Left lobe of liver (tissue), 2 donors: Measurements from ENCODE around the gene CREB1. TPM values are rescaled to one million over a fixed set of nuclear protein-coding genes. Genes with fewer than 3 reads are reported as not detected.
"Not testable (repeated sequence)": the region's sequence is repeated elsewhere in the genome, so short reads cannot be mapped to it uniquely, and the experiment has no call there.

ENCODE experiments used
- ATAC-seq: fragments of 200-7000 bp; cut with Tn5 transposase; one replicate; pipeline ENCODE4 v1.9.1; 2020; ENCODE audit warnings: mild to moderate bottlenecking, moderate library complexity
- DNase-seq: peaks from one replicate; pipeline ENCODE4 v3.0.0-alpha.2; 2020; ENCODE audit warnings: low spot score
- total RNA-seq: library from RNA; stranded (reverse); gene quantifications from one replicate; pipeline ENCODE4 v1.2.1, GENCODE V29; 2021
- donor health status: DM: no; HTN: no; CAD: no; lungs with moderate emphysema.
- donor health status: DM: no; HTN: yes; CAD: no.

CREB1 gene
- 15.1 TPM for total RNA-seq

DNA sequence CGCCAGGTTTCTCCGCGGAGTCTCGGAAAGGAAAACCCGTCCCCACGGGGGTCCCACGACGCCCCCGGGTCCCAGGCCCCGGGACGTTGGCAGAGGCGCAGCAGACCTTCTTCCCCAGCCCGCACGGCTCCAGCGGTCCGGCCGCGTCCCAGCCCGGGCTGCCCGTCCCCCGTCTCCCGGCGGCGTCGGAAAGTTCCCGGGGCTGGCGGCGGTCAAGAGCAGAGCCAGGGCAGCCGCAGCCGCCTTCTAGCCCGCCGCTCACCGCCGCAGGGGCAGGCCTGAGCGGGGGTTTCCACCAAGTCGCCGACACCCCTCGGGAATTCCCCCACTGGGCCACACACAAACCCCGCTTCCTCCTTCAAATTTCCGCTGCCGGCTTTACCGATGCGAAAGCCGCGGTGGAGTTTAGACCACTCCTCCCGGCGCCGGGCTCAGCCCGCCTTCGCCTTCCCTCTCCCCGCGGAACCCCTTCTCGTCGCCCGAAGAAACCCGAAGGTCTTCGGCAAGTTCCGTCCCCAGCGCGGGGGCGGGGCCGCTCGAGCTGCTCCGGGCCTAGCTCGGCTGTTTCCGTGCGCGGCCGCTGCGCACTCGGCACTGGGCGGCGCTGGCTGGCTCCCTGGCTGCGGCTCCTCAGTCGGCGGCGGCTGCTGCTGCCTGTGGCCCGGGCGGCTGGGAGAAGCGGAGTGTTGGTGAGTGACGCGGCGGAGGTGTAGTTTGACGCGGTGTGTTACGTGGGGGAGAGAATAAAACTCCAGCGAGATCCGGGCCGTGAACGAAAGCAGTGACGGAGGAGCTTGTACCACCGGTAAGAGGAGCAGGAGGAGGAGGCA lies at the start of gene CREB1:
Gene CREB1, plus strand, starts transcription at position 633 of the 830 bp plus-strand sequence. CDS start 25,674 bp downstream, outside the sequence.
- peak; percentile 99 for DNase-seq
- ATAC-seq = peak; percentile 93

DNA sequence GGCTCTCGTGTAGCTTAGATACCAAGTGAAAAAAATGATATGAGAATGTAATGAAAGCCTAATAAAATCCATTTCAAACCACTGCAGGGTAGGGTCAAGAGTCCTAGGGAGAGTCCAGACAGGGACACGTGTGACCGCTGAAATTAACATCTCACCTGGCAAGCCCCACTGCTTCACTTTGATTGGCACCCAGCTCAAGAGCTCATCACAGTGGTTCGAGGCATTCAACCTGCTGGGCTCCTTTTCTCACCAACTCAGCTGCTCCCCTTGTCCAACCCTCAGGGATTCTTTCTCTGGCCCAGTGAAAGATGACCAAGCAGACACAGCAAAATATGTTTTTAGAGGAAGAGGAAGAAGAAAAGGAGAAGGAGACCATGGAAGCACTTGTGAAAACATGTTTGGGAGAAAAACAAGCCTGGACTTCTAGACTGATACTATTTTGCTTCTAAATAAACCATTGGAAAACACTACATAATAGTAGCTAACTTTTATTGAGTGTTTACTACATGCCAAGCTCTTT lies 49.2 kb upstream of the CREB1 start:
- DNase-seq = no peak
- ATAC-seq = no peak

DNA sequence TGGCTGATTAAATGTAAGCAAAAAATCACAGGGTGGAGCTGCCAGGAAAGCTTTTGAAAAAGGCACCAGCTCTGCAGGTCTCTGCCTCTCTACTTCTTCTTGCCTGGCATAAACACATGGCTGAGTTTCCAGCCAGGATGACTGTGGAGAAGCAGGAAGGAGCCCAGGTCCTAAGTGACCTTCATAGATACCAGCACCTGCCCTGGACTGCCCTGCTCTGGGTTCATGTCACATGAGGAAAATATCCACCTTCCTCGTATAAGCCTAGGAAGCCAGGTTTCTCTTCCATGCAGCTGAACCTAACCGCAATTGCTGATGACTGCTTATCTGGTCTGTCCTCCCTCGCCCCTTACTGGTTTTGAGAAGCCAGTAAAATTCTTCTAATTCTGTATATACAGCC lies 47.8 kb upstream of the CREB1 start:
- ATAC-seq (no peak), DNase-seq (no peak)

DNA sequence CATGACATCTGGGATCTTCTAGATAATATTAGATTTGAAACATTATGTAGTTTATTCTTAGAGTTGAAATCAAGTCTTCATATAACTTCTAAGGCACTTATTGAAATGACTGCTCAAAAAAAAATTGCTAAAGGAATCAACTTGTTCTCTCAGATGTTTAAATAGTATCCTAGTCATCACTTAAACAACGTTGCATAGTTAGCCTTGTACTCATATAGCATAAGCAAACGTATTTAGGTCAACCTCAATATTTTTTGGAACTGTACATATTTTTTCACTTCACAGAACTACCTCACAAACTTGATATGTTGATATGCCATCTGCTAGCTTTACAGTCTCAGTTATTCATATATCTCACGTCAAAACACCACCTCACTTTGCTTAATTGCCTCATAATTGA lies 47.1 kb upstream of the CREB1 start:
- DNase-seq = no peak
- no peak for ATAC-seq

DNA sequence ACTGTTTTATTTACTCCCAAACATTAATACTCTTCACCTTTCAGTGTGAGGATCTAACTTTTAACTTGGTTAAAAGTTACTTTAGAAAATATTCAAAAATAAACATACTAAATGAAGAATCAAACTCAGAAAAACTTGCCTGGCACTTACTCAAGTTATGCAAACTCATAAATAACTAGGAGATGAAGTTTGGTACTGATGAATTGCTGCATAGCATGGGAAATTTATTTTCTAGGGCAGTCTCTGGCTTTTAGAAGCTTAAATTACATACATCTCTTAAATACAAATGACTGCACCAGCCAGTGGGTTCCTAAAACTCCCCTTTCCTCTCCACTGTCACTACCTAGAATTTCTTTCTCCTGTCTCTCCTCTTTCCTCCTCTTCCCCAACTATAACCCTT lies 46.7 kb upstream of the CREB1 start:
- DNase-seq (no peak), ATAC-seq (no peak)

DNA sequence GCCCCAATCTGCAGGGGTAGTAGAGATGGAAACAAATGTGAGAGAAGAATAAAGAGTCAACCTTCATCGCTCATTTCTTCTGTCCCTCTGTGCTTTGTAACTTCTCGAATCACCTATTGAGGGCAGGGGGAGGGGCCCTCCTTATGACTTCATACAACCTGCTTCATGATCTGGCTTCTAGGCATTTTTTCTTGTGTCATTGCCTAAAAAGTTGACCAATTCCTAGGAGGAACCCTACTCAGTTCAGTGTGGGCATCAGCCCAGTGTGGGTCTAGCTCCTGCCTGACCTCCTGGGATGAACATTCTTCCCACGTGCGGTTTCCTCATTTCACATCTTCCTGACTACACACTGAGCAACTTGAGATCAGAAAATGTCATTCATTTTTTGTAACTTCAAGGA lies 46.3 kb upstream of the CREB1 start:
- ATAC-seq (no peak), DNase-seq (no peak)

DNA sequence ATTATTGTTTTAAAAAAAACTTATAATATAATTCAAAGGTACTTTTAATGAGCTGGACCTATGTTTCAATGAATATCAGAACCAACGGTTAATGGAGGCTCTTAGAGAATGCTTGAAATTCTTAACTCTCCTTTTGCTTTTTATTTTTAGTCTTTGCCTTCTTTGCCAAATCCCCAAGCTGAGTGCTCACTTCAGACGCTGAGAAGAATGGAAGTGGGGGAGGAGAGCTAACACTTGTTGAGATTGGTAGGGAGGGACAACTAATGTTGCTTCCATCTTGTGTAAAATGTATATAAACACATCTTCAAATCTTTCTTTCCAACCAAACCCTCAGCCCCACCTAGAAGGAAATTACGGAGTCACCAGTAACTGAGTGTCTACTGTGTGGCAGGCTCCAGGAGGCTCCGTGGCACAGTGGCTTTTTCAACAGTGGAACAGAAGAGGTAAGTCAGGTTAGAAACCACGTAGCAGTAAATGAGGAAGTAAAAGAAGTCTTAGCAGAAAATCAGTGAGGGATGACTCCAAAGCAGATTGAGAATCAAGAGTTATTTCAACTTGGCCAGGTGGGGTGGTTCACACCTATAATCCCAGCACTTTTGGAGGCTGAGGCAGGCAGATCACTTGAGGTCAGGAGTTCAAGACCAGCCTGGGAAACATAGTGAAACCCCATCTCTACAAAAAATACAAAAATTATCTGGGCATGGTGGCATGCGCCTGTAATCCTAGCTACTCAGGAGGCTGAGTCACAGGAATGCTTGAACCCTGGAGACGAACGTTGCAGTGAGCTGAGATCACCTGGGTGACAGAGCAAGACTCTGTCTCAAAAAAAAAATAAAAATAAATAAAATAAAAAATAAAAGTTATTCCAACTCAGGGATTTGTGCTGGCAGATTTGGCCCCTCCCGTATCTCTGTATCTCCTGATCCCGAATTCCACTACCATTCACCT lies 45.0 kb upstream of the CREB1 start:
- DNase-seq (no peak), ATAC-seq (no peak)

DNA sequence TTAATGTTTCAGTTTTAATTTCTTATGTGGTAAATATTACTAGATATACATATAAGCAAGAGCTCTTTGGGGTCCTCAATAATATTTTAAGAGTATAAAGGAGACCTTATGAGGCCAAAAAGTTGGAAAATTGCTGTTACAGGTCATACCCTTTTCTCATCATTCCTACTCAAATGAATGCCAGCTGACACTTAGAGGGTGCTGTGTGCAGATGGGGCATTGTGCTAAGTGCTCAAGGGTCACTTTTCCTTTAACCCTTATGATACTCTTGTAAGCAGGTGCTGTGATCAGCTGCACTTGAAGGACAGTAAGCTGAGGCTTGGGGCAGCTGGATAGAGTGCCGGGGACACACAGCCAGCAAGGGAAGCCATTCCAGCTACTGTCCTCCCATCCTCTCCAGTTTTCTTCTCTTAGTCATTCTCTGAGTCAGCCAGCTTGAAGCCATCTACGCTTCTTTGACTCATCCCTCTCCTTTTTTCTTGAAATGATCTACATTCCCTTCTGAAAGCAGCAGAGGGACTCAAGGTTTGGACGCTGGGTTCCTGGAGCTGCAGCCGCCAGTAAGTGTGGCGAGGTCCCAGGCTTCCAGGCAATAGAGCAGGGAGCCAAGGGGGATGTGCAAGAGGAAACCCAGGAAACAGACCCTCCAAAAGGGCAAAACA lies 42.0 kb upstream of the CREB1 start:
- ATAC-seq = no peak
- DNase-seq = no peak

DNA sequence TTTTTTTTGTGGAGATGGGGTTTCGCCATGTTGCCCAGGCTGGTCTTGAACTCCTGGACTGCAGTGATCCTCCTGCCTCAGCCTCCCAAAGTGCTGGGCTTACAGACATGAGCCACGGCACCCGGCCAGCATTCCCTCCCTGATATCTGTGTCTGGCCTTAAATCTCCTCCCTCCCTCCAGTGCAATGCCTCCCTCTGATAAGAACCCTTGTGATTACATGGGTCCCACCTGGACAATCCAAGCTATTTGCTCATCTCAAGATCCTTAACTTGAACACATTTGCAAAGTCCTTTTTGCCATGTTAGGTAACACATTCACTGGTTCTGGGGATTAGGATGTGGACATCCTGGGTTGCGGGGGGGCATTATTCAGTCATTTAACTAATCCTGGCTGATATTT lies 40.5 kb upstream of the CREB1 start:
- ATAC-seq = no peak
- no peak for DNase-seq

DNA sequence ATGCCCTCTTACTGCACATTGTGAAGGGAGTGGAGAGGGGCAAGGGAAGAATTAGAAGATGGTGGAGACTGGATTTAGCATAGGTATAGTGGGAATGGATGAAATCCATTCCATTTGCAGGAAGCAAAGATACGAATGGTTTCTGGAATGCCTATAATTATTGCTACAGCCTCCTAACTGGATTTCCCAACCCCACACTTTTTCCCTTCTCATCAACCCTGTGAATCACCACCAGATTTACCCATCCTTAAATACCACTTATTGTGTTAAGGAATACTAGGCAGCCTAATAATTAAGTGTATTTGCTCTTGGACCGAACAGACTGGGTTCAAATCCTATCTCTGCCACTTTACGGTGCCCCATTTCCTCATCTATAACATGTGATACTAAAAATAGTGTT lies 39.3 kb upstream of the CREB1 start:
- ATAC-seq (no peak), DNase-seq (no peak)

DNA sequence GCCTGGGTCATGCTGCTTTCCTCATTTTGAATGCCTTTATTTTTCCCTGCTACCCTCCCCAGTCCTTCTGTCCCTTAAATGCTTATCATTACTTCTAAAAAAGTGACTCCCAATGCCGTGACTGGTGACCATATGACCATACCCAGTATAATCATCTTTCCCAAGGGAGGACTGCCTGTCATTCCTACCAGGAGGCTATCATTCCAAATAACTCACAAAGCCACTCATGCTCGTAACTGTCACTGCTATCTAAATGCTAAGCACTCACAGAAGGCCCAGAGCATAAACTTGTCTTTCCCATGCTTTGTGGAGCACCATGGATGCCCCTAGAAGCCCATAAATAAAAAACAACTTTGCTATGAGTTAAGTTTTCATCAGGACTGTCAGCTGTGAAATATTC lies 38.7 kb upstream of the CREB1 start:
- DNase-seq = no peak
- no peak for ATAC-seq

DNA sequence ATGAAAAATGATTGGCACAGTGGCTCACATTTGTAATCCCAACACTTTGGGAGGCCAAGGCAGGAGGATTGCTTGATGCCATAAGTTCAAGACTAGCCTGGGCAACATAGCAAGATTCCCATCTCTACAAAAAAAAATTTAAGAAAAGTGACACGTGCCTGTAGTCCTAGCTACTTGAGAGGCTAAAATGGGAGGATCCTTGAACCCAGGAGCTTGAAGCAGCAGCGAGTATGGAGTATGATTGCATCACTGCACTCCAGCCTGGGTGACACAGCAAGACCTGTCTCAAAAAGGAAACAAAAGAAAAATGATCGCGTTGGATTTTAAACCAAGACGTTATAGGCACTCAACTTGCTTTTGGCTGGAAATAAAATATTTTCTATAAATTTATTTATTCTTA lies 37.8 kb upstream of the CREB1 start:
- no peak for ATAC-seq
- no peak for DNase-seq

DNA sequence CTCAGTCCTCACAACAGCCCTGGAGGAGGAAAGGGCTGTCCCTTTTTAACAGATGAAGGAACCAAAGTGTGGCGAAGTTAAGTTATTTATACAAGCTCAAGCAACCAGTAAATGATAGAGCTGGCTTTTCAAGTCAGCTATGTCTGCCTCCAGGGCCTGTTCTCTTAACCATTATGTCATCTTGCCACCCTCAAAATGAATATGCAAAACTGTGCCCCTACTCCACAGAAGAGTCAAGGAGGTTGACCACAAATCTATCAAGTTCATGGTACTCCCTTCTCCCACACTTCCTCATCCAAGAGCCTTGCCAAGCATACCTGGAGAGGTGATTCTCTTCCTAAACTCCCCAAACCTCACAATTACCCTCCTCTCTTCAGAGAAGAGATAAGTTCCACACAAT lies 37.3 kb upstream of the CREB1 start:
- ATAC-seq (no peak), DNase-seq (no peak)

DNA sequence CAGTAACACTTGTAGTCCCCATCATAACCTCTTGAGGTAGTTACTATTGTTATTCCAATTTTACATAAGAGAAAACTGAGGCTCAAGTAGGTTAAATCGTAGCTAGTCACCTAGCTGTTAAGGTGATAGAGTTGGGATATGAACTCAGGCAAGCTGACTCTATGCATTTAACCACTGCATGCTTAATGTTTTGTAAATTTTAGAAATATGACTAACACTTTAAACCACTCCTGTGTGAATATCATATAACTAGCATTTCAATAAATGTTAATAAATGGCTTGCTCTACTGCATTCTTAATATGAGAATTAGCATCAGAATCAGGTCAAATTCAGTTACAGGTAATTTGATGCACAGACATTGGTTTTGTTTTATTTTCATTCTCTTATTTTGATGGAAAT lies 35.6 kb upstream of the CREB1 start:
- ATAC-seq = no peak
- DNase-seq = no peak

DNA sequence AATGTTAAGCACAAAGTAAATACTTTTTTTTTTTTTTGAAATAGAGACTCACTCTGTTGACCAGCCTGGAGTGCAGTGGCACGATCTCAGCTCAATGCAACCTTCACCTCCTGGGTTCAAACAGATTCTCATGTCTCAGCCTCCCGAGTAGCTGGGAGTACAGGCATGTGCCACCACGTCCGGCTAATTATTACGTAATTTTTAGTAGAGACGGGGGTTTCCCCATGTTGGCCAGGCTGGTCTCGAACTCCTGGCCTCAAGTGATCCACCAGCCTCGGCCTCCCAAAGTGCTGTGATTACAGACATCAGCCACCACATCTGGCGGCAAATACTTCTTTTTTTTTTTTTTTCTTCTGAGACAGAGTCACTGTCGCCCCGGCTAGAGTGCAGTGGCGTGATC lies 32.8 kb upstream of the CREB1 start:
- ATAC-seq, DNase-seq: not testable (repeated sequence)

DNA sequence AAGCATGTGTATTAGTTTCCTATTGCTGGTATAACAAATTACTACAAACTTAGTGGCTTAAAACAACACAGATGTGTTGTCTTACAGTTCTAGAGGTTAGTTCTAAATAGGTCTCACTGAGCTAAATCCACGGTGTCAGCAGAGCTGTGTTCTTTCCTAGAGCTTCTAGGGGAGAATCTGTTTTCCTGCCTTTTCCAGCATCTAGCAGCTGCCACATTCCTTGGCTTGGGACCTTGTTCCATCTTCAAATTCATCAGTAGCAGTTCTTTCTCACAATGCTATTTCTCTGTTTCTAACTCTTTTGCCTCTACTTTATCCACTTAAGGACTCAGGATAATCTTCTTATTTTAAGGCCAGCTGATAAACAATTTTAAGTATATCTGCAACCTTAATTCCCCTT lies 32.2 kb upstream of the CREB1 start:
- DNase-seq = no peak
- ATAC-seq = no peak

DNA sequence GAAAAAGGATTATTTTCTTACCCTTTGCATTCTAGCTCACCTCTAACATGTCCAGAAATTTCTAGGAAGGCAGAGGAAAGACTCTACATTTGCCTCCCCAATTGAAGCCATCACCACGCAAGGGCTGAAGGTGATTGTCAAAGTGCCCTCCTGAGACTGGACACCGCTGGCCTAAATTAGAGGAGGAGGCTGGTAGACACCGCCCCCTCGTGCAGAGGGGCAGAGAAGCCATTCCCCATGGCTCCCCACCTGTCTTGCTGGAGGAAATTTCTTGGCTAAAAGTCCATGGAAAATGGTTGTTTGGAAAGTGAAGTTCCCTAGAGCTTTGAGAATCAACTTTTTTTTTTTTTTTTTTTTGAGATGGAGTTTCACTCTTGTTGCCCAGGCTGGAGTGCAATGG lies 31.3 kb upstream of the CREB1 start:
- ATAC-seq (no peak), DNase-seq (no peak)

DNA sequence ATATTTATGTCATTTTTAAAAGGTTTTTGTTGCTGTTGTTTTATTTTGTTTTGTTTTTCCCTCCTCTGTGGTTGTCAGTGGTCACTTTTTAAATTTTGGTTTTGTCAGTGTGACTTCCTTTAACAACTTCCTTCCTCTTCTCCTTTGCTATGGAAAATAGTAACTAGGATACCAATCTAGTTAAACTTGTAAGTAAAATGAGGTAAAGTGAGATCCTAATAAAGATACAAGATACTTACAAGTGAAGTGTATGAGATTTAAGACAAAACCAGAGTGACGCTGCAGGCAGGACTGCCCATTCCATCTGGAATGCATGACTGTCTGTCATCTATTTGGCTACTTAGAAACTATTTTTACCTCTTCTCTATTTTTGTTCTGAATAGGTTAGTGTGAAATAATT lies 30.6 kb upstream of the CREB1 start:
- ATAC-seq = no peak
- DNase-seq = no peak

DNA sequence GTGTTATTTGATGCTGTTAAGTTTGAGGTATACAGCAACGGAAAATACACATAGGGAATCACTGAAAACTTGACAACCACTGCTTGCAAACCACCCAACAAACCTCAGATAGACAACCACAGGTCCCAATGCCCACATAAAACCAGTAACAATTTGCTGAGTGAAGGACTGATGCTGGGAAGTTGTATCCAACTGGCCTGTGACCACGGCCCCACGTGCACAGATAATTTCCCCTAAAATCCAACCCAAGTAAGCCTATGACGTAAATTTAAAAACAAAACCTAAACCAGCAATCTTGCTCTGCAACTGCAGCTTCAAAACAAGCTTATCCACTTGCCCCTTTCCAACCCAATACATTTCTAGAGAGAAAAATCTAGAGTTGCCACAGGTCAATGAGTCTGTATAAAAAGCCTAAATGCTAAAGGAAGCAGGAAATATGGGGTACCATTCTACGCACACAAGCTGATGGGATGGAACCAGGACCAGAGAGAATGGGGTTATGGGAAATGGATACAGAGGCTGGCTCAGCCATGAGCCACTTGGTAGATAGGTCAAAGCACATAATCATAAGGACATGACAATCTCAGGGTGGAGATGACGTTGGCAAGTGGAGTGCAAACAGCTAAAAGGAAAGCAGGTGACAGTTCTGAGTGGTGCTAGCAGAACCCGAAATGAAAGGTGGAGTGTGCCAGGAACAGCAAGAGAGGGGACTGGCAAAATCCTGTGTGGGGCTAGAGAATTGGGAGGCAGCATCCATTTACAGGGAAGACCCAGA lies 27.8 kb upstream of the CREB1 start:
- DNase-seq (no peak), ATAC-seq (no peak)

DNA sequence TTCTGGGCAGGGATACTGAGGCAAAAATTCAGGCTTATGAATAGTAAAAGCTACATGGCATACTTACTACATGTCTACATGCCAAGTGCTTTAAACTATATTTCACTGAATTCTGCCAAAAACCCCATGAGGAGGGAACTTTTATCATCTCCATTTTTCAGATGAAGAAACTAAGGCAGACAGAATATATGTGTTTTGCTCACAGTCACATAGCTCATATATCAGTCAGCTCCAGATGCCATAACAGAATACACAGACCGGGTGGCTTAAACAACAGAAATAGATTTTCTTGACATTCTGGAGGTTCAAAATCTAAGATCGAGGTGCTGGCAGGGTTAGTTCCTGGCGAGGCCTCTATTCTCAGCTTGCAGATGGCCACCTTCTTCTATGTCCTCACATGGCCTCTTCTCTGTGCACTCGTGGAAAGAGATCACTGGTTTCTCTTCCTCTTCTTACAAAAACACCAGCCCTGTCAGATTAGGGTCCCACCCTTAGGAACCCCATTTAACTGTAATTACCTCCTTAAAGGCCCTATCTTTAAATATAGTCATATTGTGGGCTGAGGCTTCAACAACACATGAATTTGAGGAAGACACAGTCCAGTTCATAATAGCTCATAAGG lies 27.1 kb upstream of the CREB1 start:
- DNase-seq = no peak
- ATAC-seq = peak; percentile 33
